Mucosa of rectum (tissue), 2 donors: Measurements from ENCODE around the gene HACD1.
"Not testable (repeated sequence)": the region's sequence is repeated elsewhere in the genome, so short reads cannot be mapped to it uniquely, and the experiment has no call there.

Experiments used
- H3K27ac ChIP-seq, 2 donors: one replicate each; pipeline ENCODE4 v1.7.0; 2013; ENCODE audit warnings: inconsistent platforms in 2 of 2, low read depth in 2 of 2, low read length in 2 of 2
- H3K27me3 ChIP-seq, 2 donors: one replicate each; pipeline ENCODE4 v1.7.0; 2013; ENCODE audit warnings: low read length in 2 of 2; ENCODE audit not compliant: control insufficient read depth in 2 of 2, insufficient read depth in 2 of 2
- H3K36me3 ChIP-seq, 2 donors: one replicate each; pipeline ENCODE4 v1.7.0; 2013; ENCODE audit warnings: low read length in 2 of 2; ENCODE audit not compliant: control insufficient read depth in 2 of 2, insufficient read depth in 2 of 2
- H3K4me1 ChIP-seq, 2 donors: one replicate each; pipeline ENCODE4 v1.7.0; 2013; ENCODE audit warnings: low read length in 2 of 2, mild to moderate bottlenecking in 1 of 2; ENCODE audit not compliant: control insufficient read depth in 2 of 2, insufficient read depth in 2 of 2
- H3K4me3 ChIP-seq, 2 donors: one replicate each; pipeline ENCODE4 v1.7.0; 2013; ENCODE audit warnings: low read length in 2 of 2
- H3K9ac ChIP-seq, 2 donors: one replicate each; pipeline ENCODE4 v1.7.0; 2013; ENCODE audit warnings: low read length in 2 of 2, low read depth in 1 of 2, mild to moderate bottlenecking in 1 of 2
- H3K9me3 ChIP-seq, 2 donors: one replicate each; pipeline ENCODE4 v1.7.0; 2013; ENCODE audit warnings: low read length in 2 of 2; ENCODE audit not compliant: control insufficient read depth in 2 of 2
- donor health status: healthy.
- donor health status: Normal muscosa, but diverticular disease.

HACD1 gene

GRCh38 chr10:17587321-17587720, 29.9 kb downstream of the HACD1 start:
- not testable (repeated sequence) for H3K27me3 ChIP-seq, H3K27ac ChIP-seq, H3K4me3 ChIP-seq, H3K9ac ChIP-seq, H3K36me3 ChIP-seq, H3K4me1 ChIP-seq, H3K9me3 ChIP-seq

- no peaks in the 10 kb centered on the region for H3K36me3 ChIP-seq
- H3K27me3 ChIP-seq = no peaks in the 10 kb centered on the region
- H3K4me3 ChIP-seq = no peak overlapping the region
- no peak overlapping the region for H3K9ac ChIP-seq
- no peaks in the 10 kb centered on the region for H3K9me3 ChIP-seq
- no peaks in the 10 kb centered on the region for H3K4me1 ChIP-seq
- no peak overlapping the region for H3K27ac ChIP-seq
Observed at GRCh38 chr10:17586821-17587234, 30.3 kb downstream of the HACD1 start.

GRCh38 chr10:17585016-17585415, 32.2 kb downstream of the HACD1 start:
- Histone ChIP-seq H3K27me3 (no peaks in the 10 kb centered on the region), H3K9me3 (no peaks in the 10 kb centered on the region), H3K36me3 (no peaks in the 10 kb centered on the region), H3K9ac (no peak overlapping the region), H3K27ac (no peak overlapping the region), H3K4me1 (no peaks in the 10 kb centered on the region), H3K4me3 (no peak overlapping the region)

GRCh38 chr10:17580885-17581284, 36.3 kb downstream of the HACD1 start:
- H3K27me3 ChIP-seq = no peaks in the 10 kb centered on the region
- H3K4me3 ChIP-seq = no peak overlapping the region
- H3K9me3 ChIP-seq = no peaks in the 10 kb centered on the region
- H3K27ac ChIP-seq = no peak overlapping the region
- H3K36me3 ChIP-seq = no peaks in the 10 kb centered on the region
- H3K9ac ChIP-seq = no peak overlapping the region
- no peaks in the 10 kb centered on the region for H3K4me1 ChIP-seq

GRCh38 chr10:17578603-17579002, 38.6 kb downstream of the HACD1 start:
- H3K4me1 ChIP-seq = no peaks in the 10 kb centered on the region
- no peak overlapping the region for H3K4me3 ChIP-seq
- no peaks in the 10 kb centered on the region for H3K27me3 ChIP-seq
- no peak overlapping the region for H3K9ac ChIP-seq
- H3K36me3 ChIP-seq = no peaks in the 10 kb centered on the region
- no peaks in the 10 kb centered on the region for H3K9me3 ChIP-seq
- no peak overlapping the region for H3K27ac ChIP-seq

GRCh38 chr10:17576768-17577167, 40.4 kb downstream of the HACD1 start:
- H3K9ac ChIP-seq = no peak overlapping the region
- H3K36me3 ChIP-seq = no peaks in the 10 kb centered on the region
- no peak overlapping the region for H3K4me3 ChIP-seq
- H3K4me1 ChIP-seq = no peaks in the 10 kb centered on the region
- H3K27me3 ChIP-seq = no peaks in the 10 kb centered on the region
- H3K27ac ChIP-seq = no peak overlapping the region
- no peaks in the 10 kb centered on the region for H3K9me3 ChIP-seq

GRCh38 chr10:17564911-17565310, 52.3 kb downstream of the HACD1 start:
- Histone ChIP-seq H3K4me3 (no peak overlapping the region), H3K9me3 (no peaks in the 10 kb centered on the region), H3K27me3 (no peaks in the 10 kb centered on the region), H3K36me3 (no peaks in the 10 kb centered on the region), H3K4me1 (no peaks in the 10 kb centered on the region), H3K9ac (no peak overlapping the region), H3K27ac (no peak overlapping the region)

GRCh38 chr10:17563452-17563851, 53.7 kb downstream of the HACD1 start:
- Histone ChIP-seq H3K4me1 (no peaks in the 10 kb centered on the region), H3K4me3 (no peak overlapping the region), H3K27ac (no peak overlapping the region), H3K27me3 (no peaks in the 10 kb centered on the region), H3K9ac (no peak overlapping the region), H3K9me3 (no peaks in the 10 kb centered on the region), H3K36me3 (no peaks in the 10 kb centered on the region)

- Histone ChIP-seq H3K4me3 (no peak overlapping the region), H3K4me1 (no peaks in the 10 kb centered on the region), H3K9me3 (no peaks in the 10 kb centered on the region), H3K27ac (no peak overlapping the region), H3K27me3 (no peaks in the 10 kb centered on the region), H3K36me3 (no peaks in the 10 kb centered on the region), H3K9ac (no peak overlapping the region)
Observed at GRCh38 chr10:17562614-17563013, 54.6 kb downstream of the HACD1 start.

GRCh38 chr10:17561111-17561510, 56.1 kb downstream of the HACD1 start:
- Histone ChIP-seq H3K9ac (no peak overlapping the region), H3K9me3 (no peaks in the 10 kb centered on the region), H3K36me3 (no peaks in the 10 kb centered on the region), H3K4me3 (no peak overlapping the region), H3K27ac (no peak overlapping the region), H3K27me3 (no peaks in the 10 kb centered on the region), H3K4me1 (no peaks in the 10 kb centered on the region)

- no peaks in the 10 kb centered on the region for H3K4me1 ChIP-seq
- no peak overlapping the region for H3K4me3 ChIP-seq
- H3K9ac ChIP-seq = no peak overlapping the region
- H3K36me3 ChIP-seq = no peaks in the 10 kb centered on the region
- H3K27ac ChIP-seq = no peak overlapping the region
- H3K27me3 ChIP-seq = no peaks in the 10 kb centered on the region
- H3K9me3 ChIP-seq = no peaks in the 10 kb centered on the region
Observed at GRCh38 chr10:17557459-17557858, 59.7 kb downstream of the HACD1 start.
